ENCODE results near the gene MTCL1. TPM values are rescaled to one million over a fixed set of nuclear protein-coding genes. Genes with fewer than 3 reads are reported as not detected.

The MTCL1 gene
- total RNA-seq, 3 donors from 2014 or later (not counting 1 experiment from before 2014, with no cell fraction given): 0.38 to 1.5 (median 0.43) TPM

DNA sequence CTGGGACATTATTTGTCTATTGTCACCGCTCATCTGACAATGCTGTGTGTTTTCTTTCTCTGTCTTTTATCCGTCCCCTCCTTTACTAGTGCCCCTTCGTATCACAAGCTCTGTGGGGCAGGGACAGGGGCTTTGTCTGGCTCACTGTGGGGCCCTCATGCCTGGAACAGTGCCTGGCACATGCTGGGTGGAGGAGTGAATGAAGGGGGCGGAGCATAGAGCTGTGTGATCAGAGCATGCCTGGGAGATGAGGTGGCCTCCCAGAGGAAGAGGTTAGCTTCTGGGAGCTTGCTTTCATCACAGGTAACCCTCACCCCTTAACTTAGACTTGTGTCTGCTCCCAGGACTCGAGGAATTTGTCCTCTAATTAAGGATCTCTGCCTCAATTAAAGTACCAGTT, 16.4 kb downstream of the MTCL1 start:
- H3K27me3 ChIP-seq (ENCODE audit: control insufficient read depth, insufficient read depth, low read length): no peaks in the 10 kb centered on the region
- no peak overlapping the region for H3K27ac ChIP-seq (ENCODE audit: low read length)
- DNase-seq (no peak), ATAC-seq (no peak)
- H3K4me3 ChIP-seq (ENCODE audit: low read length): no peak overlapping the region
- H3K4me1 ChIP-seq (ENCODE audit: control insufficient read depth, insufficient read depth, low read length): no peaks in the 10 kb centered on the region
- TF ChIP-seq CTCF (IDR thresholded peaks at IDR 0.05): no peak
- H3K27me3 Mint-ChIP-seq (ENCODE audit: low read depth in 2 of 2): peaks cover 21 to 27% of the 10 kb centered on the region in 2 donors
- no peaks in the 10 kb centered on the region for H3K9me3 ChIP-seq (ENCODE audit: control insufficient read depth, insufficient read depth, low read length)
- no peak overlapping the region for H3K4me3 Mint-ChIP-seq
- H3K36me3 ChIP-seq (ENCODE audit: control insufficient read depth, insufficient read depth, low read length): no peaks in the 10 kb centered on the region
- H3K27ac Mint-ChIP-seq: no peak overlapping the region
- intact Hi-C loops (cut with micrococcal nuclease): no loop called here
- no peaks in the 10 kb centered on the region for H3K36me3 Mint-ChIP-seq
- 82% methylated on average over 5 of the region's 5 CpGs for WGBS (ENCODE audit: insufficient coverage)
- H3K4me1 Mint-ChIP-seq: no peaks in the 10 kb centered on the region
- H3K9me3 Mint-ChIP-seq: no peaks in the 10 kb centered on the region

DNA sequence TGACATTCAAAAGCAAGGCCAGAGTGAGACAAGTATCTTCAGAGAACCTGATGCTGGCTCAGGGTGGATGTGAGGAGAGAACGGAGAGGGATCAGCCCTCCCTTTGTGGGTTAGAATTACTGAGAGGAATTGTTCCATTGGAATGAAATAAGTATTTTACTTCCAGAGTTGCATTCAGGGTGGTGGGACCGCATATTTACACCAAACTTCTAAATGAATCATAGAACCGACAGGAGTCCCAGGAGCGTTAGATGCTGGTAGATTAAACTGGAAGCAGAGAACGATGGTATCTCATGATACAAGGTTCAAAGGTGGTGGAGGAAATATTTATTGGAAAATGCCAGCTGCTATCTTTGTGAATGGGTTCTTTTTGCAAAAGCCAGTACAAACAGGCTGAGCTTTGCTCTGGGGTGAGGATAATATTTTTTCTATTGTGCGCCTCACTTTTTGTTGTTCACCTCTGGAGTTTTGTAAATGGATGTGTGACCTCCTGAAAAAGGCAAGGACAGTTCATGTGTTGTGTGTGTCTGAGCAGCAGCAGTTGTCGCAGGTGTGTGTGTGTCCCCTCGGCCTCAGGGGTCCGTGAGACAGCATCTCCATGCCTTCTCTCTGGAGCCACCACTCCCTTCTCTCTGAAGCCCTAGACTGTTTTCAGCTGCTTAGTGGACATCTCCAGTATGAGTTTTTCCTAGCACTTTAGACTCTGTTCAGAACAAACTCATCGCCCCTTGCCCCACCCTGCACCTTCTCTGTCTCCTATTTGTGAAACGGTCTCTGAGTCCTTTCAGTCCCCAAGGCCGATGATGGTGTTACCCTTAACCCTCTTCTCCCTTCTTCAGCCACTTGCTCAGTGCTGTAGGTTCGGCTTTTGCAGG, 17.8 kb downstream of the MTCL1 start:
- 91% methylated on average over 12 of the region's 13 CpGs for WGBS (ENCODE audit: insufficient coverage)
- H3K36me3 Mint-ChIP-seq: no peaks in the 10 kb centered on the region
- no peak for DNase-seq
- no peaks in the 10 kb centered on the region for H3K9me3 ChIP-seq (ENCODE audit: control insufficient read depth, insufficient read depth, low read length)
- H3K27me3 Mint-ChIP-seq (ENCODE audit: low read depth in 2 of 2): peaks cover 7 to 21% of the 10 kb centered on the region in 2 donors
- ATAC-seq: no peak
- no peaks in the 10 kb centered on the region for H3K9me3 Mint-ChIP-seq
- H3K27me3 ChIP-seq (ENCODE audit: control insufficient read depth, insufficient read depth, low read length): no peaks in the 10 kb centered on the region
- H3K36me3 ChIP-seq (ENCODE audit: control insufficient read depth, insufficient read depth, low read length): no peaks in the 10 kb centered on the region
- intact Hi-C loops (cut with micrococcal nuclease): no loop called here
- H3K4me1 ChIP-seq (ENCODE audit: control insufficient read depth, insufficient read depth, low read length): no peaks in the 10 kb centered on the region
- no peaks in the 10 kb centered on the region for H3K4me1 Mint-ChIP-seq
- H3K27ac ChIP-seq (ENCODE audit: low read length): no peak overlapping the region
- TF ChIP-seq CTCF (IDR thresholded peaks at IDR 0.05): no peak
- no peak overlapping the region for H3K4me3 ChIP-seq (ENCODE audit: low read length)
- H3K4me3 Mint-ChIP-seq: no peak overlapping the region
- no peak overlapping the region for H3K27ac Mint-ChIP-seq

GRCh38 chr18:8724452-8724851, 19.1 kb downstream of the MTCL1 start:
- DNase-seq (no peak), ATAC-seq (no peak)
- Mint-ChIP-seq H3K36me3 (no peaks in the 10 kb centered on the region), H3K4me3 (no peak overlapping the region), H3K27ac (no peak overlapping the region), H3K4me1 (no peaks in the 10 kb centered on the region), H3K9me3 (no peaks in the 10 kb centered on the region), H3K27me3 (ENCODE audit: low read depth in 2 of 2) (peaks cover 4 to 20% of the 10 kb centered on the region in 2 donors)
- intact Hi-C loops (cut with micrococcal nuclease): no loop called here
- TF ChIP-seq CTCF (IDR thresholded peaks at IDR 0.05): no peak
- no peaks in the 10 kb centered on the region for H3K36me3 ChIP-seq (ENCODE audit: control insufficient read depth, insufficient read depth, low read length)
- no peak overlapping the region for H3K4me3 ChIP-seq (ENCODE audit: low read length)
- no peaks in the 10 kb centered on the region for H3K9me3 ChIP-seq (ENCODE audit: control insufficient read depth, insufficient read depth, low read length)
- H3K27me3 ChIP-seq (ENCODE audit: control insufficient read depth, insufficient read depth, low read length): no peaks in the 10 kb centered on the region
- WGBS (ENCODE audit: insufficient coverage): 69% methylated on average over 4 of the region's 6 CpGs
- H3K4me1 ChIP-seq (ENCODE audit: control insufficient read depth, insufficient read depth, low read length): no peaks in the 10 kb centered on the region
- H3K27ac ChIP-seq (ENCODE audit: low read length): no peak overlapping the region

Data from natural killer cell (primary cell).